Fibroblast of the aortic adventitia (primary cell): Measurements from ENCODE around the gene GORASP1. TPM values are rescaled to one million over a fixed set of nuclear protein-coding genes. Genes with fewer than 3 reads are reported as not detected.

Experiments used
- DNase-seq: peaks from one replicate; pipeline ENCODE4 v3.0.0-alpha.2; 2010; ENCODE audit warnings: low read depth
- H3K4me3 ChIP-seq: 2 replicates; pipeline ENCODE4 v1.5.1; 2011; ENCODE audit warnings: low read depth, mild to moderate bottlenecking, control low read depth, low read length, moderate library complexity
- CTCF ChIP-seq: IDR thresholded peaks from 2 replicates; pipeline ENCODE4 v1.5.1; 2011; ENCODE audit warnings: mild to moderate bottlenecking, low read length, control low read depth, inconsistent platforms; ENCODE audit not compliant: insufficient read depth
- total RNA-seq: library from RNA; depleted of rRNA; stranded (reverse); fragments of >200 nt; gene quantifications from 2 replicates; pipeline ENCODE4 v1.2.3, GENCODE V29; 2012; ENCODE audit warnings: low replicate concordance

GORASP1 gene
- total RNA-seq, 1 donor = 24.0 TPM

- DNase-seq = no peak
- TF ChIP-seq CTCF = no peak
- H3K4me3 ChIP-seq = no peak overlapping the region
Observed at GRCh38 chr3:39112535-39112934, 5.1 kb upstream of the GORASP1 start.

- no peak for TF ChIP-seq CTCF
- H3K4me3 ChIP-seq = no peak overlapping the region
- DNase-seq = no peak
Observed at GRCh38 chr3:39112113-39112512, 4.7 kb upstream of the GORASP1 start.

GRCh38 chr3:39110041-39110639 lies 2.7 kb upstream of the GORASP1 start:
- no peak for DNase-seq
- TF ChIP-seq CTCF = no peak
- no peak overlapping the region for H3K4me3 ChIP-seq

GRCh38 chr3:39109086-39109485 lies 1.7 kb upstream of the GORASP1 start:
- TF ChIP-seq CTCF = no peak
- DNase-seq = no peak
- H3K4me3 ChIP-seq = no peak overlapping the region

- no peak for TF ChIP-seq CTCF
- H3K4me3 ChIP-seq = peak overlapping the region; percentile 93
Observed at GRCh38 chr3:39108200-39108710, 828 bp upstream of the GORASP1 start.

GRCh38 chr3:39106851-39107387 lies 508 bp downstream of the GORASP1 start:
- peak overlapping the region; percentile 93 for H3K4me3 ChIP-seq

More at GRCh38 chr3:39108200-39108710, 828 bp upstream of the GORASP1 start:
- no peak for DNase-seq

More at GRCh38 chr3:39106851-39107387, 508 bp downstream of the GORASP1 start:
- DNase-seq = peak; percentile 51
- TF ChIP-seq CTCF = peak; percentile 11
